HG03460 (cell line): Measurements from ENCODE around the gene ST8SIA1.
"Not testable (repeated sequence)": the region's sequence is repeated elsewhere in the genome, so short reads cannot be mapped to it uniquely, and the experiment has no call there.

Source experiments
- ATAC-seq: cut with Tn5 transposase; IDR thresholded peaks from one replicate; pipeline ENCODE4 v1.9.1; 2021; ENCODE audit not compliant: unreplicated experiment

Gene ST8SIA1

DNA sequence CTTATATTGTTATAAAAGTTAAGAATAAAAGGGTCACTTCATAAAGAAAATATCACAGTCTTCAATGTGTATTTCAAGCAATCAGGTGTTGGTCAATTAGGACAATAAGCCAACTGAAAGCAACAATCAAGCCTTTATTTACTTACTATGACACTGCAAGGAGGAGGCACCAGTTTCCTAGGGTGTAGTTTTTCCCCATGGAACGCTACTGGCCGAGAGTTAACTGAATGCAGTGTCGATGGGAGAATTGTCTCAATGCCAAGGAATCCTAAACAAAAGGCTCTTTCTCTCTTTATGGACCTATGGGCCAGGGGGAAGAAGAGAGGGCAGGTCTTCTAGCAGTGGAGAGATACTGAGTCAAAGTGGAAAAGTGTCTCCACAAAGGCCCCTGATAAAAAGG is 146.1 kb downstream of the ST8SIA1 start:
- ATAC-seq, result no peak

- no peak for ATAC-seq
These were observed 153.8 kb downstream of the ST8SIA1 start for GRCh38 chr12:22180705-22181104.

DNA sequence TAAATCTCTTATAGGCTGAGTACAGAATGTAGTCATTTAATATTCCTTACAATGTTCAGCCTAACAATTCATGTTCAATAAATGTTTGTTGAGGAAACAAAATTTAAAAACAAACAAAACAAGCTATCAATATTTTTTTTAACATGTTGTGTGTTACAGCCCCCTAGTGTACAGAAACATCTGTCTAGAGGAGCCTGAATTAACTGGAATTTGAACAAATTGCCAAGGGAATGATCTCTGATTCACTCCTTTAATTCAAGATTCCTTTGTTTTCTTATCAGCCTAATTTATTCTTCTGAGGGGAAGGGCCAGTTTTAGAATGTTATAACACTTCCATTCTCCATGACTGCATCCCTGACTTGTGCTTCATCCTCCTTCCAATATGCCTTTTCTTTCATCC is 161.3 kb downstream of the ST8SIA1 start:
- ATAC-seq, result no peak

DNA sequence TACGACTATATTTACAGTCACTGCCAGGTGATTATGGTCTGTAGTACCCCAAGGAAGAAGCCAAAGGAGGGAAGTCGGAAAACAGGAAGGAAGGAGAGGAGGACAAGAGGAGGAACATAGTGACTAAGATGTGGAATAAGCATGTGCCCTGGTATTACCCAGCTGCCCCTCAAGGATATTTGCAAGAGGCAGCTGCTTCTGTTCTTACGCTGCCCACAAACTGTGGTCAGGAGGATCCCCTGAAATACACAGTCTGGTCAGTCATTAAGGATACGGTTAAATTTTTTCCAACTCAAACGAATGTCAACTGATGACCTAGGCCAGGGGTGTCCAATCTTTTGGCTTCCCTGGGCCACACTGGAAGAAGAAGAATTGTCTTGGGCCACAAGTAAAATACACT is 162.0 kb downstream of the ST8SIA1 start:
- ATAC-seq, result no peak

- ATAC-seq, result no peak
These were observed 165.1 kb downstream of the ST8SIA1 start for GRCh38 chr12:22169376-22169775.

GRCh38 chr12:22164139-22164538 is 170.4 kb downstream of the ST8SIA1 start:
- no peak for ATAC-seq

DNA sequence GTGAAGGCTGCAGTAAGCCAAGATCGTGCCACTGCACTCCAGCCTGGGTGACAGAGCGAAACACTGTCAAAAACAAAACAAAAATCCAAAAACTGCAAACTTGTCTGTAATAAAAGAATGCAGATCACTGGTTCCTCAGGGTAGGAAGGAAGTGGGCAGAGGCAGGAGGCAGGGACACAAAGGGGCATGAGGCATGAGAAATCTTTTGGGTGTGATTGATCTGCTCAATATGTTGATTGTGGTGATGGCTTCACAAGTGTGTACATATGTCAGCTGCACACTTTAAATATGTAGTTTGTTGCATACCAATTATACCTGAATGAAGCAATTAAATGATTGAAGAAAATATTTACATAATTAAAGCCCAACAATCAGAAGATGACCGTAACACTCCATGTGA is 170.9 kb downstream of the ST8SIA1 start:
- ATAC-seq, result no peak

DNA sequence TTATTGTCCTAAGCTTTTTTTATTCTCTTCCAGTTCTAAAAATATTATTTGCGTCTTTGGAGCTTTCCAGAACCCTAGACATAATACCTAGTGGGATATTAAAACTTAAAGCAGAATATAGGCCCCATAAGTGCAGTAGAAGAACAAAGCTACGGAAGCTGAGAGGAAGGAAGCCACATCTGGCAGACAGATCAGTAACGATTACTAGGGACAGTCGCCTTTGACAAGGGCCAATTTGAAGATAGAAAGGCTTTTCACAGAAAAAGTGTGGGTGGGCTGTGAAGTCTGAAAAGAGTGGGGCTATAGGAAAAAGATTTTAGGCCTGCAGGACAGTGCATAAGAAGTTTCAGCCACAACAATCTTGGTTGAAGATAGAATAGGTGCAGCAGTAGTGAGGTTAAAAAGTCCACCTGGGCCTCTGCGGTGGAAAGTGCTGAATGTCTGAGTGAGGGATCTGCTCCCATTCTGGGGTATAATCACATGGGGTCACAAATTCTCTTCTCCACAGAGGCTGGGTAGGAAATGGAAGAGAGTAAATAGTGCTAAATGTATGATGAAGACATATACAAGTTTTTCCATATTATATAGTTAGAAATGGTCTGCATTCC is 174.0 kb downstream of the ST8SIA1 start:
- ATAC-seq, result no peak

GRCh38 chr12:22149286-22149685 is 185.2 kb downstream of the ST8SIA1 start:
- not testable (repeated sequence) for ATAC-seq

DNA sequence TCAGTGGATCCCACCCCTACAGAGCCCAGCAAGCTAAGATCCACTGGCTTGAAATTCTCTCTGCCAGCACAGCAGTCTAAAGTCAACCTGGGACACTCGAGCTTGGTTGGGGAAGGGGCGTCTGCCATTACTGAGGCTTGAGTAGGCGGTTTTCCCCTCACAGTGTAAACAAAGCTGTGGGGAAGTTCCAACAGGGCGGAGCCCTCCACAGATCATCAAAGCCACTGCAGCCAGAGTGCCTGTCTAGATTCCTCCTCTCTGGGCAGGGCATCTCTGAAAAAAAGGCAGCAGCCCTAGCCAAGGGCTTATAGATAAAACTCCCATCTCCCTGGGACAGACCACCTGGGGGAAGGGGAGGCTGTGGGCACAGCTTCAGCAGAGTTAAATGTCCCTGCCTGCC is 187.8 kb downstream of the ST8SIA1 start:
- not testable (repeated sequence) for ATAC-seq
